Daoy (cell line): ENCODE measurements around the gene TPRX1. TPM values are rescaled to one million over a fixed set of nuclear protein-coding genes. Genes with fewer than 3 reads are reported as not detected.
"Not testable (repeated sequence)": the region's sequence is repeated elsewhere in the genome, so short reads cannot be mapped to it uniquely, and the experiment has no call there.

Experiments
- DNase-seq: peaks from one replicate; pipeline ENCODE4 v3.0.0-alpha.2; 2015; ENCODE audit warnings: low read depth
- total RNA-seq: library from RNA; depleted of rRNA; stranded (reverse); fragments of >200 nt; shearing (Covaris generic); gene quantifications from 2 replicates; pipeline ENCODE4 v1.2.3, GENCODE V29; 2014

The TPRX1 gene
- total RNA-seq, 1 experiment from 2014 or later = not detected

DNA sequence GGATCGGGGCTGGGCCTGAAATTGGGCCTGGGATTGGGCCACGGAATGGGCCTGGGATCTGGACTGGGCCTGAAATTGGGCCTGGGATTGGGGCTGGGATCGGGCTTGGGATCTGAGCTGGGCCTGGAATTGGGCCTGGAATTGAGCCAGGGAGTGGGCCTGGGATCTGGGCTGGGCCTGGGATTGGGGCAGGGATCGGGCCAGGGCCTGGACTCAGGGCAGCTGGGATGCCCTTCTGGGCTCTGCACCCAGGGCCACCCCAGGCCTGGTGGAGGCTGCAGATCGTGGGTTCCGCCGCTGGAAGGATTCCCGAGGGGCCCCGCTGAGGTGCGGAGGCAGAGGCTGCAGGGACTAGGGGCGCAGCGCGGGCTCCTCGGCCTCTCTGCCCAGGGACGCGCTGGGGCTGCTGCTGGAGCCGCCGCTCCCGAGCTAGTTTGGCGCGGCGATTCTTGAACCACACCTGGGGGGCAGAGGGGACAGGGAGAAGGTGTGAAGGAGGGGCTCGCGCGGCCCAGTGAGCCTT is 1.8 kb downstream of the TPRX1 start:
- DNase-seq = no peak

DNA sequence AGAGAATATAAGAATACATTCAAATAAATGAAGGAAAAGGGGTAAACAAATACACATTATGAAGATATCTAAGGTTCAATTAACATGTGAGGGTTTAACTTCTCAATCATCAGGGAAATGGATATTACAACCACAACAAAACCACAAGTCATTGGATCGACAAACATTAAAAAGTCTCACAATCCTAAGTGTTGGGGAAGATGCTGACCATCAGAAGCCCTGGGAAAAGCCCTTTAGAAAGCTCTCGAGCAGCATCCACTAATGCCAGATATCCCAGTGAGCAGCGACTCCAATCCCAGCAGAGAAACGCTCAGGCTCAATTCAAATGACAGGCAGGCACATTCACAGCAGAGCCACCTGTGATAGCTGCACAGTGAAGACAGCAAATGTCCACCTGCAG is 3.1 kb downstream of the TPRX1 start:
- no peak for DNase-seq

DNA sequence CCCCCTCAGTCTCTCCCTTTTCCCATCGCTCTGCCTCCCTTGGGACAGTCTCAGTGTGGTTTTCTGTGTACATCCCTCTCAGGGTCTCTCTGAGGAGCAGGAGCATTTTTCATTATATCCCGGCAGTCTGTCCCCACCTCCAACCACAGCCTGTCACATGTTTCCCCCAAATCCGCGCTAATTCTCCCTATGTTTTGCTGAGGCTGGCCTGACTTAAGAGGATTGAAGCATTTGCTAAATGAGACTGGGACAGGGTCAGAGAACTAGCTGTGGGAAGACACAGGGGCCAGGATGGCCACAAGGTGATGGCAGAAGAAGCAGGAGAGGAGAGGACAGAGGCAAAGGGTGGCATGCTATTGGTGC is 5.5 kb downstream of the TPRX1 start:
- DNase-seq = no peak

DNA sequence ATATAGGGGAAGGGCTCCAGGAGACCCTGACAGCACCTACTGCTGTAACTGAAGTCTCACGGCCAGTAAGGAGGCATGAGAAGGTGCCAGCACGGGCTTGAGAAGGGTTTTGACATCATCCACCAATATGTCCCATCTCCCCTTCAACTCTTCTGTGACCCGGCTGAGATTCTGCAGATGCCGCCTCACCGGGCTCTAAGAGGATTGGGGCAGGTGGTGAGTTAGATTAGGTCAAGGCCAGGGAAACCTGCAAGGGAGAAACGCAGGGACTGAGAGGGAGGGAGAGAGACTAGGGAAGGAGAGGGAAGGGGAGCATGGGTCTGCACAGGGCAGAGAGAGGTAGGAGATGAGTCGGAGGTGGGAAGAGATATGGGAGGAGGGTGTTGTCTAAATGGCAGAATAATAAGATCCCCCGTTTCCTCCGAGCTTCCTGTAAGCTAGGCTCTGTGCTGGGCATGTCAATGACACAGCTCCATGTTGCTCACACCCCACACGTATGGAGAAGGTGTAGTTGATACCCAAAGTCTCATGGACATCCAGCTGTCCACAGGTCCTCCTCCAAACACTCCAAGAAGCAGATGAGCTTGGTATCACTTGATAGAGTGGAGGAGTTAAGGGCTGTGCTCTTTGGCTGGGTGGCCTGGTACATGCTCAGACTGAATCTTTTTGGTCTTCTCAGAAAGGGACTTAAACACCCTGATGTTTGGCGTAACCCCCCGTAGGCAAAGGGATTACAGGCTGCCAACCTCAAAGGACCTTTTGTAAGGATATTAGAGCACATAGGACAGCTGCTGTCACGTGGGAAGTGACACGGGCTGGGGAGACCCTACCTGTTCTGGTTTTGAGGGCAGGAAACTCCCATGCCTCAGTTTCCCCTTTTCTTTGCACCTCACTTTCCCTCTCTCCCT is 6.1 kb downstream of the TPRX1 start:
- DNase-seq = no peak

DNA sequence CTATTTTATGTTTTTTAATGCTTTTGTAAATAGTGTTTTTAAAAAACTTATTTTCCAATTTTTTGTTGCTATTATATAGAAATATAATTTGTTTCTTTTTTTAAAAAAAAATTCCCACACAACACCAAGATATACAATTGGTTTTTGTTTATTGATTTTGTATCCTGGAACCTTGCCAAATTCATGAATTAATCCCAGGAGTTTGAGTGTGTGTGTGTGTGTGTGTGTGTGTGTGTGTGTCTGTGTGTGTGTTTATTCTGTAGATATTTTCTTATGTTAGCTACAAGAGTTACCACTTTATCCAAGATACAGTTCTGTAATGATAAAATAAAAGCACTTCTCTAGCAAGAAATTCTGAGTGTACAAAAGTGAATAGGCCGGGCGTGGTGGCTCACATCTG is 7.6 kb downstream of the TPRX1 start:
- no peak for DNase-seq

DNA sequence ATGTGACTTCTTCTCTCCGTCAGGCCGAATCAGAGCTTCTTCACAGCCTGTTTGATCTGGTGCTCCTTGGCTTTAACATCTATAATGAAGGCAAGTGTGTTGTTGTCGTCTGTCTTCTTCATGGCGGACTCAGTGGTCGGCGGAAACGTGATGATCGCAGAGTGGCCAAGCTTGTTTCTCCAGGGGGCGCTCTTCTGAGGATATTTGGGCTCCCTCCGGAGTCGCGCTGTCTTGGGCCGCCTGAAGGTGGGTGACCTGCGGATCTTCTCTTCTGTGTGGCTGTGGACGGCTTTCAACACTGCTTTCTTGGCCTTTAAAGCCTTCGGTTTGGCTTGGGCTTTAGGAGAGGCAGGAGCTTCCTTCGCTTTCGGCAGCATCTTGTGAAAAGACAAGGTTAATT is 9.8 kb downstream of the TPRX1 start:
- DNase-seq = no peak

DNA sequence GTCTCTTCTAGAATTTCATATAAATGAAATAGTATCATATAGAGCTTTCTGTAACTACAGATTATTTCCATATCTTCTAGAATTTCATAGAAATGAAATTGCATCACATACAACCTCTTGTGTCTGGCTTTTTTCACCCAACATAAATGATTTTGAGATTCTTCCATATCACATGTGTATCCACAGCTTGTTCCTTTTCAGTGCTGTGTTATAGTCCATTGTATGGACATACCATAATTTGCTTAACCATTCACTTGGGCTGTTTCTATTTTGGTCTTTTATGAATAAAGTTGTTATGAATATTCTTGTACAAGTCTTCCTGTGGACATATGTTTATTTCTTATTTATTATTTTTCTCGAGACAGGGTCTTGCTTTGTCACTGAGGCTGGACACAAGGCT is 11.7 kb downstream of the TPRX1 start:
- no peak for DNase-seq

DNA sequence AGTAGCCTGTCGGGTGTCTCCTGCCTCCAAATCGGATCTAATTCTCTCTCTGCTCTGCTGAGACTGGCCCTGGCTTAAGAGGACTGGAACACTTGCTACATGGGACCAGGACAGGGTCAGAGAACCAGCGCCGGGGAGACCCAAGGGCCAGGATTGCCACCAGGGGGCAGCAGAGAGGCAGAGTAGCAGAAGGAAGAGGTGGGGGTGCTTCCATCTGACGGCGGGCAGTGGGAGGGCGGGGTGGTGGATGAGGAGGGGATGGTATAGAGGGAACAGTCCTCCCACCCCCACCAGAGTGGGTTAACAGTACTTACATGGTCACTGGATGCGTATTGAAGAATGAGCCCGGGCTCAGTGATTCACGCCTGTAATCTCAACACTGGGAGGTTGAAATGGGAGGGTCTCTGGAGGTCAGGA is 13.9 kb downstream of the TPRX1 start:
- DNase-seq = peak; percentile 81

DNA sequence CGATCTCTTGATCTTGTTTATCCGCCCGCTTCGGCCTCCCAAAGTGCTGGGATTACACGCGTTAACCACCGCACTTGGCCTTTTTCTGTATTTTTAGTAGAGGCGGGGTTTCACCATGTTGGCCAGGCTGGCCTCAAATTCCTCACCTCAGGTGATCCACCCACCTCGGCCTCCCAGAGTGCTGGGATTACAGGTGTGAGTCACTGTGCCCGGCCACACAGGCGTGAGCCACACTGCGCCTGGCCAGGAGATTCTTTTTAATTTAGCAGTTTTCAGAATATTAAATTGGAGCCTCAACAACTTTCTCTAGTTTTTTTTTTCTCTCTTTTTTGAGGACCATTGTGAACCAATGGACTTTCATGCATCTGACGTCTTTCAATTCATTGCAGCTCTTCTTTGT is 14.5 kb downstream of the TPRX1 start:
- not testable (repeated sequence) for DNase-seq

DNA sequence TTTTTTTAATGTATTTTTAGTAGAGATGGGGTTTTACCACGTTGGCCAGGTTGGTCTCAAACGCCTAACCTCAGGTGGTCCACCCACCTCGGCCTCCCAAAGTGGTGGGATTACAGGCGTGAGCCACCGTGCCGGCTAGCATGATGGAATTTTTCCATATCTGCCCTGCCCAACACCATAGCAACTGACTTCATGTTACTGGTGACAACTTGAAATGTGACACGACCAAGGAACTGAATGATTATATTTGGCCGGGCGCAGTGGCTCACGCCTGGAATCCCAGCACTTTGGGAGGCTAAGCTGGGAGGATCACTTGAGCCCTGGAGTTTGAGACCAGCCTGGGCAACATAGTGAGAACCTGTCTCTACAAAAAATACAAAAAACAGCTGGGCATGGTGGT is 17.0 kb downstream of the TPRX1 start:
- not testable (repeated sequence) for DNase-seq

DNA sequence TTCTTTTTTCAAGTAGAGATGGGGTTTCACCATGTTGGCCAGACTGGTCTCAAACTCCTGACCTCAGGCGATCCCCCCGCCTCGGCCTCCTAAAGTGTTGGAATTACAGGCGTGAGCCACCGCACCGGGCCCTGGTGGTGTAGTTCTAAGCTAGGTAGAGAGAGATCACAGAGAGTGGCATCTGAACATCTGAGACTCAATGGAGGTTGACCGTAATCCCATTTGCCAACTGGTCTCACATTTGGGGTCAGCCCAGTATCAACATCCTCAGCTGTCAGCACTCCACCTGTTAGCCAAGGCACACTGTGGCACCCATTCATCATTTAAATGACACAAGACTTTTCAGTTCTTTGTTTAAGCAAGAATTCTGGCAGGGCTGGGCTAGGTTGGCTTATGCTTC is 17.8 kb downstream of the TPRX1 start:
- DNase-seq = no peak

DNA sequence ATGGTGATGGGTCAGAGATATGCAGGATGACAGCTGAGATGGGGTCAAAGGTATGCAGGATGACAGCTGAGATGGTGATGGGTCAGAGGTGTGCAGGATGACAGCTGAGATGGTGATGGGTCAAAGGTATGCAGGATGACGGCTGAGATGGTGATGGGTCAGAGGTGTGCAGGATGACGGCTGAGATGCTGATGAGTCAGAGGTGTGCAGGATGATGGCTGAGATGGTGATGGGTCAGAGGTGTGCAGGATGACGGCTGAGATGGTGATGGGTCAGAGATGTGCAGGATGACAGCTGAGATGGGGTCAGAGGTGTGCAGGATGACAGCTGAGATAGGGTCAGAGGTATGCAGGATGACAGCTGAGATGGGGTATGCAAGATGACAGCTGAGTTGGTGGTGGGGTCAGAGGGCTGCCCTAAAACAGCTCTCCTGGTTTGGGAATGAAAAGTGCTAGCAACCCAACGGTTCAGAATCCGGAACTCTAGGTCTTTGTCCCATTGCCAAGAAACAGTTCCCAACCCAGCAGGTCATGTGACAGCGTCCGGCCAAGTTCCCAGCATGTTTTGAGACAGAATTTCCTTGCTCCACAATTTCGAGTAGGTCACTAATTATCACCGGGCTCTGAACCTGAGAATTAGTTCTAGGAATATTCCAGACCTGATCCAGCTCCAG is 22.6 kb downstream of the TPRX1 start:
- DNase-seq = no peak

DNA sequence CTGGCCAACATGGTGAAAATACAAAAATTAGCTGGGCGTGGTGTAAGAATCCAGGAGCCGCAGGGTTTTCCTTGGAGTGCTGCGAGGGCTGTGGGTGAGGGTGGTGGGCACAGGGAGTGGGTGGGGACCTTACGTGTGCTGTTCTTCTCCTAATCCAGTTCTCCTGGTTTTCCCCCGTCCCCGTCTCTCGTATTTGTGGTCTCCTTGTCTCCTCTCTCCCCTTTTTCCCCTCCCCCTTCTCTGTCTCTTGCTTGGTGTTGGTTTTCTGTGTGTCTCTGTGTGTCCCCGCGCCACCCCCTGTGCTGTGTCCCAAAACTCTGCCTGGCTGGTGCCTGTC is 24.2 kb downstream of the TPRX1 start:
- DNase-seq = no peak

DNA sequence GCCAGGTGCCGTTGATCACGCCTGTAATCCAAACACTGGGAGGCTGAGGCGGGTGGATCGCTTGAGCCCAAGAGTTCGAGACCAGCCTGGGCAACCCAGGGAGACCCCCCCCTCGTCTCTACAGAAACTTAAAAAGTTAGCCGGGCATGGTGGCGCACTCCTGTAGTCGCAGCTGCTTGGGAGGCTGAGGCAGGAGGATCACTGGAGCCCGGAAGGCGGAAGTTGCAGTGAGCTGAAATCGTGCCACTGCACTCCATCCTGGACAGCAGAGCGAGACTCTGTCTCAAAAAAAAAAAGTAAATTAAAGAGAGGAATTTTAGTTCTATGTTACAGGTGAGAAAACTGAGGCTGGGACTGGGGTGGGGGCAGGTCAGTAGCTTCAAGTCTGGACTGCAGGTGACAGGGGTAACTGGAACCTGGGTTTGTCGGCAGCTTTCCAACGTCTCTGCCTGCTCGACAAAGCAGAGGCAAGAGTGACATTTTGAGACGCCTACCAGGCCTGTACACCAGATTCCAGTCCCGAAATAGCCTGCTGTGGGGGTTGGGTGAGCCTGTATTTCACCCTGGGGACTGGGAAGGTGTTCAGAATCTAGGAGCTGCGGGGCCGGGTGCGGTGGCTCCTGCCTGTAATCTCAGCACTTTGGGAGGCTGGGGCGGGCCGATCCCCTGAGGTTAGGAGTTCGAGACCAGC is 24.7 kb downstream of the TPRX1 start:
- DNase-seq = no peak

DNA sequence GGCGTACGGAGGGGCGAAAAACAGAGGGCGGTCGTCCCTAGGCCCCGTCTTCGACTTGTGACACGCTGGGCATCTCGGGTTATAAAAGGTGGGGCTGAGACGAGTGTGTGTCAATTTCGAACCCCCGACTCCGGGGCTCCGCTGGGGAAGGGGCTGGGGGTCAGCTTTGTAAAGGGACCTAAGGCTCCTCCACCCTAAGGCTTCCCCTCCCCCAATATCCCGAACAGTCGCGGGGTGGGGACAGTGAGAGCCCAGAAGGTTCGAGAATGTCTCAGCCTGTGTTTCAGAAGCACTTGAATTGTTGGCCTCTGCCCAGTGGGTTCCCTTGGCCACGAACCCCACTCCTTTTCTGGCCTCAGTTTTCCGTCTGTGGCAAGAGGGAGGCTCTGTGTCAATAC is 25.4 kb downstream of the TPRX1 start:
- DNase-seq = no peak

DNA sequence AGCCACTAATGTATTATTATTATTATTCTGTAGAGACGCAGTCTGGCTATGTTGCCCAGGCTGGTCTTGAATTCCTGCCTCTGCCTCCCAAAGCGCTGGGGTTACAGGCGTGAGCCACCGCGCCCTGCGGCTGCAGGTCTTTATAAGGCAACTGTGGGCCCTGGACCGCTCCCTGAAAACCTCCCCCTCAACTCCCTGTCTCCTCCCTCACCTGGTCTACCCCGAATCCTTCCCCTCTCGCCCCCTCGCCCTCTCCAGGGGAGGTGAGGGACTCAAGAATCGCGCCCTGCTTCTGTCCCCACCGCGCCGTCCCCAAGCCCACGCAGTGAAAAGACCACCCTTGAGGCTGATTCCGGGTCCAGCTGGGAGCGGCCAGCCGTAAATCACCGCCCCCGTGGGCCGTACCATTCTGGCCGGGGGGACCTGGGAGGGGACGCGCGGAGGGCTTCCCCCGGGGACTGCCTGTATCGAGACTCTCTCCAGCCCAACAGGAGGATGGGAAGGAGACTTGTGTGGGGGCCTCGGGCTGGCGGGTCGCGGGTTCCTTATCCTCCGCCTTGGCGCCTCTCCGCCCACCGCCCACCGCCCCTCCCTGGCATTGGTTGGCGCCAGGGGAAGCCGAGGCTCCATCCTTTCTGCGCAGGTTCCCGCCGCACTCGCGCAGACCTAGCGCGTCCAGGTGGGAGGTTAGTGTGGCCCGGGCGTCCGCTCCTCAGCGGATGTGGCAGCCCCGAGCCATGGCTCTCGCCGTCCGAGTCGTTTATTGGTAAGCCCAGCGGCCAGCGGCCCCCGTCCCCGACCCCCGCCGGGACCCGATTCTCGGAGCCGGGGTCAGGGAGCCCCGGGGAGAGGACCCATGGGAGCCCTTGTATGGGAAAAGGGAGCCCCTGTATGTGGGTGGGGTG is 26.1 kb downstream of the TPRX1 start, which contains the start of gene SELENOW:
SELENOW (plus strand) TSS at position 655 of the 905 bp plus-strand sequence; CDS start at position 738, 83 bp downstream.
- DNase-seq = peak; percentile 83

DNA sequence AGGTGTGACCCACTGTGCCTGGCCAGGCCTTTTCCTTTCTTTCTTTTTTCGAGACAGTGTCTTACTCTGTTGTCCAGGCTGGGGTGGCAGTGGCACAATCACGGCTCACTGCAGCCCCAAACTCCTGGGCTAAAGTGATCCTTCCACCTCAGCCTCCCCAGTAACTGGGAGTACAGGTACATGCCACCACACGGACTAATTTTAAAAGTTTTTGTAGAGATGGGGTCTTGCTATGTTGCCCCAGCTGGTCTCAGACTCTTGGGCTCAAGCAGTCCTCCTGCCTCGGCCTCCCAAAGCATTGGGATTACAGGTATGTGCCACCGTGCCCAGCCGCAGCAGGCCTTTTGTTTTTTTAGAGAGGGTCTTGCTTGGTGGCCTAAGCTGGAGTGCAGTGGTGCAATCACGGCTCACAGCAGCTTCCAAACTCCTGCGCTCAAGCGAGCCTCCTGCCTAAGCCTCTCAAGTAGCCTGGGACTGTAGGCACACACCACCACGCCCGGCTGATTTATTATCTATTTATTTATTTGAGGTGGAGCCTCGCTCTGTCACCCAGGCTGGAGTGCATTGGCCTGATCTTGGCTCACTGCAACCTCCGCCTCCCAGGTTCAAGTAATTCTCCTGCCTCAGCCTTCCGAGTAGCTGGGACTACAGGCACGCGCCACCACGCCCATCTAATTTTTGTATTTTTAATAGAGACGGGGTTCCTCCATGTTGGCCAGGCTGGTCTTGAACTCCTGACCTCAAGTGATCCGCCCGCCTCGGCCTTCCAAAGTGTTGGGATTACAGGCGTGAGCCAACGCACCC is 26.9 kb downstream of the TPRX1 start:
- DNase-seq = not testable (repeated sequence)

DNA sequence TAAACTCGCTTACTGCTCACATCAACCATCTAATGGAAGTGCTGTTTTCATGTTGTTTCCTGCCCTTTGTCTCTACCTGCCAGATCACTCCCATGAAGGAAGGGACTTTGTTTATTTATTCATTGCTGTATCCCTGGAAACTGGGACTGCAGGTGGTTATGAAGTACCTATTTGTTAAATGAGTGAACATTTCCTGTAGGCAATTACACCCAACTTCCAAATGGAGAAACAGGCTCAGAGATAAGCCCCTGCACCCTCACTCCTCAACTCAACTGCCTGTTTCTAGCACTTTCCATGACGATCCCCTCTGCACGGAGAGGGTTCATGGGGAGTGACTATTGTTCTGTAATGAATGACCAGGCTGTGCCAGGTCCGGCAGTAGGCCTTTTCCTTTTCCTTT is 27.8 kb downstream of the TPRX1 start:
- DNase-seq = peak; percentile 41

DNA sequence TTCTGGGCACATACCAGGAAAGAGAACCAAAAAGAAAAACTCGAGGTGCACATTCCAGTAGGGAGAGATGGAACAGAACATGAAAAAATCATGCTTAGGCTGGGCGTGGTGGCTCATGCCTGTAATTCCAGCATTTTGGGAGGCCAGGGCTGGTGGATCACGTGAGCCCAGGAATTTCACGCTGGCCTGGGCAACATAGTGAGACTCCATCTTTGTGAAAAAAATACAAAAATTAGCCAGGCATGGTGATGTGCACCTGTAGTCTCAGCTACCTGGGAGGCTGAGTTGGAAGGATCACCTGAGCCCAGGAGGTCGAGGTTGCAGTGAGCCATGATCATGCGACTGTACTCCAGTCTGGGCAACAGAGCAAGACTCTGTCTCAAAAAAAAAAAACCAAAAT is 33.1 kb downstream of the TPRX1 start:
- not testable (repeated sequence) for DNase-seq

DNA sequence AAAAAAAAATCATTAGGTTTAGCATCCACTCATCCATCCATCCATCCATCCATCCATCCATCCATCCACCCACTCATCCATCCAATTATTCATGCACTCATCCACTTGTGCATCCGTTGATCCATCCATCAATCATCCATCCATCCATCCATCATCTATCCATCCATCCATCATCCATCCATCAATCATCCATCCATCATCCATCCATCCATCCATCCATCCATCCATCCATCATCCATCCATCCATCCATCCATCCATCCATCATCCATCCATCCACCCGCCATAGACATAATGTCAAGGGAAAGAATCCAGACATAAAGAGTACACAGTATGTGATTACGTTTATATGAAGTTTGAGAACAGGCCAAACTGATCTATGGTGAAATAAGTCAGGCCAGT is 34.8 kb downstream of the TPRX1 start:
- DNase-seq = no peak

DNA sequence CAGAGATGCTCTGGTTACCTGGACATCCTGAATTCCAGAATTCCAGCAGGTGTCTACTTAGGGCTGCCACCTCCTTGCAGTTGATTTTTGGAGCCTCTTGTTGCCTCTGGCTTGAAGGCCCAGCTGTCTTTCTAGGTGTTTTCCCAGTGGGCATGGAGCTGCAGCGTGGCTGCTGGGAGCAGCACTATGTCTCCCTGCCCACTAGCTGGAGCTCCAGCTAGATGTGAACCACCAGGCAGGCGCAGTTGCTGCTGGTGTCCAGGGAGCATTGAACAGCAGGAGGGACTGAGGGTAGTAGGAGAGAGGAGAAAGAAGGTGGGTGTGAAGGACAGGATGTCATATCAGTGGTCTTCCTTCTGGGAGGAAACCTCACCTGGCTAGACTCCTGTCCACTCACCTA is 35.7 kb downstream of the TPRX1 start:
- no peak for DNase-seq
